Measurements from ENCODE around the gene PITPNC1. TPM values are rescaled to one million over a fixed set of nuclear protein-coding genes. Genes with fewer than 3 reads are reported as not detected.
A peak's percentile ranks its signal among the peaks of the same experiment; 100 is the strongest.

PITPNC1 gene
- total and polyA plus RNA-seq, 2 of the 13 experiments (the other 11 are each of a cell fraction or from before 2014, with no cell fraction given) = 4.1 to 5.7 TPM

DNA sequence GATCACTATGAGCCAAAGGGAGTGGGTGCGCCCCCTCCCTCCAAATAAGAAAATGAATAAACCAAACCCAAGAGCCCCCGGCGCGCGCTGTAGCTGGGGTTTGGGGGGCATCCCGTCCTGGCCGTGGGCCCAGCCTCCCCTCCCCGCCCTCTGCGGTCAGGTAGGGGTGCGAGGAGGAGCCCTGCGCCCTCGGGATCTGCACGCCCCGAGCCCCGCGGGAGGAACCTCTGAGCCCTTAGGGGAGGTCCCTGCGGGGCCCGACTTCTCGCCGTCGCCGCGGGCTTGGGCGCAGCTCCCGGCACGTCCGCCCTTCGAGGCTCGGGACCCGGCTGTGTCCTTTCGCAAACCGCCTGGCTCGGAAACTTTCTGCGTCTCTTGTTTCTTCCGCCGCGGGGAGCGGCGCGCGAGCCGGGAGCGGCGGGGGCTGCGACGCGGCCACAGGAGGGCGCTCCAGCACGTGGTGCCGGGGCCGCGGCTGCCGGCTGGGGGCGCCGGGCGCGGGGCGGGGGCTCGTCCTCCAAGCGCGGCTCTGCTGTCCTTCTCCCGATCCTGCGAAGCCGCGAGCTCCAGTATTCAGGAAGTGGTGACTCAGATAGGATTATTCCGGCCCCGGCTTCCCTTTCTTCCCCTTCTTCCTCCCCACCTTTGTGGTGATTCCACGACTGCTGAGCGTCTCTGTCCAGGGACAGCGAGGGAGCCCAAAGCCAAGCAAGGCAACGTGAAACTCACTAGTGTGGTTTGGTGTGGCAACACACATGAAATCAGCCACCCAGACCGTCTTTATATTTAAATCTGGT is 1.6 kb downstream of the PITPNC1 start (continued):
- no peak for TF ChIP-seq ZNF740 (CRISPR knock-in tag; IDR thresholded peaks at IDR 0.05)
- no peak for TF ChIP-seq ZFP36 (IDR thresholded peaks at IDR 0.05; ENCODE audit: borderline replicate concordance, low read depth, low read length, partially characterized antibody)
- TF ChIP-seq RAD51 (IDR thresholded peaks at IDR 0.05; ENCODE audit: borderline replicate concordance) = no peak
- TF ChIP-seq, protein P1, sequence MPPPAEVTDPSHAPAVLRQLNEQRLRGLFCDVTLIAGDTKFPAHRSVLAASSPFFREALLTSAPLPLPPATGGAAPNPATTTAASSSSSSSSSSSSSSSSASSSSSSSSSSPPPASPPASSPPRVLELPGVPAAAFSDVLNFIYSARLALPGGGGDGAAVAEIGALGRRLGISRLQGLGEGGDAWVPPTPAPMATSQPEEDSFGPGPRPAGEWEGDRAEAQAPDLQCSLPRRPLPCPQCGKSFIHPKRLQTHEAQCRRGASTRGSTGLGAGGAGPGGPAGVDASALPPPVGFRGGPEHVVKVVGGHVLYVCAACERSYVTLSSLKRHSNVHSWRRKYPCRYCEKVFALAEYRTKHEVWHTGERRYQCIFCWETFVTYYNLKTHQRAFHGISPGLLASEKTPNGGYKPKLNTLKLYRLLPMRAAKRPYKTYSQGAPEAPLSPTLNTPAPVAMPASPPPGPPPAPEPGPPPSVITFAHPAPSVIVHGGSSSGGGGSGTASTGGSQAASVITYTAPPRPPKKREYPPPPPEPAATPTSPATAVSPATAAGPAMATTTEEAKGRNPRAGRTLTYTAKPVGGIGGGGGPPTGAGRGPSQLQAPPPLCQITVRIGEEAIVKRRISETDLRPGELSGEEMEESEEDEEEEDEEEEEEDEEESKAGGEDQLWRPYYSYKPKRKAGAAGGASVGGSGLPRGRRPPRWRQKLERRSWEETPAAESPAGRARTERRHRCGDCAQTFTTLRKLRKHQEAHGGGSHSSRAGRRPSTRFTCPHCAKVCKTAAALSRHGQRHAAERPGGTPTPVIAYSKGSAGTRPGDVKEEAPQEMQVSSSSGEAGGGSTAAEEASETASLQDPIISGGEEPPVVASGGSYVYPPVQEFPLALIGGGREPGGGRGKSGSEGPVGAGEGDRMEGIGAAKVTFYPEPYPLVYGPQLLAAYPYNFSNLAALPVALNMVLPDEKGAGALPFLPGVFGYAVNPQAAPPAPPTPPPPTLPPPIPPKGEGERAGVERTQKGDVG (CRISPR knock-in tag; IDR thresholded peaks at IDR 0.05; ENCODE audit: borderline replicate concordance) = no peak
- no peak for TF ChIP-seq ZNF891 (CRISPR knock-in tag; IDR thresholded peaks at IDR 0.05)
- TF ChIP-seq, protein P2, sequence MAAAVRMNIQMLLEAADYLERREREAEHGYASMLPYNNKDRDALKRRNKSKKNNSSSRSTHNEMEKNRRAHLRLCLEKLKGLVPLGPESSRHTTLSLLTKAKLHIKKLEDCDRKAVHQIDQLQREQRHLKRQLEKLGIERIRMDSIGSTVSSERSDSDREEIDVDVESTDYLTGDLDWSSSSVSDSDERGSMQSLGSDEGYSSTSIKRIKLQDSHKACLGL (CRISPR knock-in tag; IDR thresholded peaks at IDR 0.05) = peak; percentile 85
- no peak for TF ChIP-seq GLMP (CRISPR knock-in tag; IDR thresholded peaks at IDR 0.05; ENCODE audit: borderline replicate concordance)
- TF ChIP-seq, protein P3, sequence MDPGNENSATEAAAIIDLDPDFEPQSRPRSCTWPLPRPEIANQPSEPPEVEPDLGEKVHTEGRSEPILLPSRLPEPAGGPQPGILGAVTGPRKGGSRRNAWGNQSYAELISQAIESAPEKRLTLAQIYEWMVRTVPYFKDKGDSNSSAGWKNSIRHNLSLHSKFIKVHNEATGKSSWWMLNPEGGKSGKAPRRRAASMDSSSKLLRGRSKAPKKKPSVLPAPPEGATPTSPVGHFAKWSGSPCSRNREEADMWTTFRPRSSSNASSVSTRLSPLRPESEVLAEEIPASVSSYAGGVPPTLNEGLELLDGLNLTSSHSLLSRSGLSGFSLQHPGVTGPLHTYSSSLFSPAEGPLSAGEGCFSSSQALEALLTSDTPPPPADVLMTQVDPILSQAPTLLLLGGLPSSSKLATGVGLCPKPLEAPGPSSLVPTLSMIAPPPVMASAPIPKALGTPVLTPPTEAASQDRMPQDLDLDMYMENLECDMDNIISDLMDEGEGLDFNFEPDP (CRISPR knock-in tag; conservative IDR thresholded peaks at IDR 0.05) = no peak
- TF ChIP-seq, protein P4, sequence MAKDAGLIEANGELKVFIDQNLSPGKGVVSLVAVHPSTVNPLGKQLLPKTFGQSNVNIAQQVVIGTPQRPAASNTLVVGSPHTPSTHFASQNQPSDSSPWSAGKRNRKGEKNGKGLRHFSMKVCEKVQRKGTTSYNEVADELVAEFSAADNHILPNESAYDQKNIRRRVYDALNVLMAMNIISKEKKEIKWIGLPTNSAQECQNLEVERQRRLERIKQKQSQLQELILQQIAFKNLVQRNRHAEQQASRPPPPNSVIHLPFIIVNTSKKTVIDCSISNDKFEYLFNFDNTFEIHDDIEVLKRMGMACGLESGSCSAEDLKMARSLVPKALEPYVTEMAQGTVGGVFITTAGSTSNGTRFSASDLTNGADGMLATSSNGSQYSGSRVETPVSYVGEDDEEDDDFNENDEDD (CRISPR knock-in tag; IDR thresholded peaks at IDR 0.05; ENCODE audit: borderline replicate concordance) = peak; percentile 80; the same call in 1 of the 2 replicates
- no peak for TF ChIP-seq GPN1 (CRISPR knock-in tag; IDR thresholded peaks at IDR 0.05; ENCODE audit: borderline replicate concordance)
- TF ChIP-seq ZSCAN21 (CRISPR knock-in tag; IDR thresholded peaks at IDR 0.05; ENCODE audit: borderline replicate concordance) = peak; percentile 79; the same call in 1 of the 2 replicates
- TF ChIP-seq KLF16 (CRISPR knock-in tag; IDR thresholded peaks at IDR 0.05) = peak in 1 of 2 experiments; percentile 10; a peak in 1 of 4 replicates
- TF ChIP-seq, protein P5, sequence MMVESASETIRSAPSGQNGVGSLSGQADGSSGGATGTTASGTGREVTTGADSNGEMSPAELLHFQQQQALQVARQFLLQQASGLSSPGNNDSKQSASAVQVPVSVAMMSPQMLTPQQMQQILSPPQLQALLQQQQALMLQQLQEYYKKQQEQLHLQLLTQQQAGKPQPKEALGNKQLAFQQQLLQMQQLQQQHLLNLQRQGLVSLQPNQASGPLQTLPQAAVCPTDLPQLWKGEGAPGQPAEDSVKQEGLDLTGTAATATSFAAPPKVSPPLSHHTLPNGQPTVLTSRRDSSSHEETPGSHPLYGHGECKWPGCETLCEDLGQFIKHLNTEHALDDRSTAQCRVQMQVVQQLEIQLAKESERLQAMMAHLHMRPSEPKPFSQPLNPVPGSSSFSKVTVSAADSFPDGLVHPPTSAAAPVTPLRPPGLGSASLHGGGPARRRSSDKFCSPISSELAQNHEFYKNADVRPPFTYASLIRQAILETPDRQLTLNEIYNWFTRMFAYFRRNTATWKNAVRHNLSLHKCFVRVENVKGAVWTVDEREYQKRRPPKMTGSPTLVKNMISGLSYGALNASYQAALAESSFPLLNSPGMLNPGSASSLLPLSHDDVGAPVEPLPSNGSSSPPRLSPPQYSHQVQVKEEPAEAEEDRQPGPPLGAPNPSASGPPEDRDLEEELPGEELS (CRISPR knock-in tag; IDR thresholded peaks at IDR 0.05) = peak; percentile 43; the same call in 1 of the 2 replicates
- TF ChIP-seq SOX5 (CRISPR knock-in tag; IDR thresholded peaks at IDR 0.05; ENCODE audit: borderline replicate concordance) = no peak
- no peak for TF ChIP-seq SOX6 (IDR thresholded peaks at IDR 0.05)
- TF ChIP-seq SOX6 (CRISPR knock-in tag; IDR thresholded peaks at IDR 0.05) = peak; percentile 56; the same call in 1 of the 2 replicates
- TF ChIP-seq EP300 (IDR thresholded peaks at IDR 0.05; ENCODE audit: low read depth in 2 of 2, low read length in 2 of 2) = no peak
- TF ChIP-seq EP300 (CRISPR knock-in tag; IDR thresholded peaks at IDR 0.05; ENCODE audit: borderline replicate concordance) = no peak
